ENCODE results near the gene EEFSEC.

Gene EEFSEC

DNA sequence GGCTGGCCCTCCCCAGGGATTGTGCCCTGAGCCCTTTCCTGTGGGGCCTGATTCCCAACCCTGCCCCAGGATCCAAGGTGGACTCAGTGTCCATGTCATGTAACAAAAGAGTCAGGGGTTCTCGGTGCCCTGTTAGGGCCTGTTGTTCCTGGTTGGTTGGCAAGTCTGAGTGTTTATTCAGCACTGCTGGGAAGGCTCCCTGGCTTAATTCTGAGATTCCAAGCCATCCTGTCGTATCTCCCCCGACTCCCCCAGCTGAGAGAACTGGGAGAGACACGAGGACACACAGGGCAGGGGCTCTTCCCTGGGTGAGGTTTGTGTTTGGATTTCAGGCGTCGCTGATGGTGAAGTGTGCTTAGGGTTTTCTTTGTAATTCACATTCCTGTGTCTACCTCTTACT is 78.3 kb downstream of the EEFSEC start:
- intact Hi-C loops (cut with DNase I) = no loop called here
- DNase-seq = peak in 2 of 42 donors; percentile 8 to 12

DNA sequence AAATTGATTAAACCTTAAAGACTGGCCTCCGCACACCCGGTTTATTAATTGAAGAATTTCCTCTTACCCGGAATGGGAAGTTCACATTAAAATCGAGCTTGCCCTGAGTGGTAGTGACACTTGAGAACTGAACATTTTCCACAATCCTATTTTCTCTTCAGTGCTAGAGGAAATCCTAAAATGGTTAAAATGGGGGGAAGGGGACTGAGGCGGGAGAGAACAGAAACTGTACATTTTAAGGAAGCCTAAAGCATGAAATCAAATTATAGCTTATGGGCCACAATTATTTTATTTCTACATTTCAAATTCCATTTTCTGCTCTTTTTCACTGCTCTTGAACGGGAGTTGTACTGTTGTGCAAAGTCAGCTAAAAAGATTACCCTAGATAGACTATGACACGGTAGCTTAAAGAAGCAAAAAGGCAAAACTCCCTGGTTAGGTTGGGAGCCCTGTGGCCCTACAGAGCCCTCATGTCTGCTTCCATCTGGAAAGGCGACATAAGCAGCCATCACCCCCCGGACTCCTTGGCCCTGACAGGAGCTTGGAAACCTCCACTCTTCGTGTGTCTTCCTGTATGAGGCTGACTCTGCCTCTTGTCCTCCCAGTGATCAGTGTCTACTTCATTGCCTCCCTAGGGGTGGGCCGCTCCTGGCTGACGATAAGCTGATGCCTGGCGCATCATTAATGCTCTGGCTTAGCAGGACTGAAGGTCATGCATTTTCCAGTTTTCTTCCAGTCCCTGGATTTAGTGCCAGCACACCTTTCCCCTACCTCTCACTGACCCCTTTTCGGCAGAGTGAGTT is 79.3 kb downstream of the EEFSEC start:
- intact Hi-C loops (cut with DNase I) = no loop called here
- no peak for DNase-seq

- no peak for DNase-seq
- intact Hi-C loops (cut with DNase I) = no loop called here
Observed at GRCh38 chr3:128235207-128235926, 82.1 kb downstream of the EEFSEC start.

DNA sequence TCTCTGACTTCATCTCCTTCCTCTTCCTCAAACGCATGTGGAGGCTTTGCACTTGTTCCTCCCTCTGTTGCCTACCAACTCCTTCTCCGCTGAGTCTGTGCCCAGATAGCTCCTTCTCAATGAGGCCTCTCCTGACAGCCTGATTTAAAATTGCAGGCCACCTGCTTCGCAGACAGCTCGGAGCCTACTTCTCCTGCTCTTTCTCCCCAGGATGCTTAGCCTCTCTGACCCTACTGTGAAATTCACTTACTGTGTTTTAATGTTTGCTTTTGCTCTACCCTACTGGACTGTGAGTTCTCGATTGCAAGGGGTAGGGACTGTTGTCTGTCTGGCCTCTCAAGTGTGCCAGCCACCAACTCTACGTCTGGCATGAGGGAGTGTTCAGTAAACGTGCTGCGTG is 83.4 kb downstream of the EEFSEC start:
- DNase-seq = no peak
- intact Hi-C loops (cut with DNase I) = no loop called here

GRCh38 chr3:128237348-128238183 is 84.3 kb downstream of the EEFSEC start:
- no peak for DNase-seq
- intact Hi-C loops (cut with DNase I) = no loop called here

GRCh38 chr3:128238184-128238489 is 84.9 kb downstream of the EEFSEC start:
- DNase-seq = no peak
- intact Hi-C loops (cut with DNase I) = no loop called here

GRCh38 chr3:128239304-128239703 is 86.0 kb downstream of the EEFSEC start:
- DNase-seq = no peak
- intact Hi-C loops (cut with DNase I) = no loop called here

DNA sequence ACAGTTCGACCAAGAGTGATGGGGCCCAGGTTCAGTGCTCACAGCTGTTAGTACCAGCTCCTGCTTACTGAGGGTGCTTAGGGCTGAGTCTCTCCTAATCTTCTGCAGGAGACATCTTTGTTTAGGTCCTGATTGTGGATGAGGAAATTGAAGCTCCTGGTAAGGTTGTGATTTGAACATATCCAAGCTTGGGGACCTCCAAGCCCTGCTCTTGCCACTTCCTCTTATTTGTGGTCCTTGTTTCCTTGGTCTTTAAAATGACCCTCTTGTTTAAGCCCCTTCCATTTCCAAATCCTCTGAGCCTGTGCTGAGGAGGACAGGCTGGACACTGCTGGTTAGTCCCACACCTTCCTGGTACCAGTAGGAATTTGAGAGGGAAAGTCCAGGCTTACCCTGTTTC is 87.0 kb downstream of the EEFSEC start:
- intact Hi-C loops (cut with DNase I) = no loop called here
- no peak for DNase-seq

DNA sequence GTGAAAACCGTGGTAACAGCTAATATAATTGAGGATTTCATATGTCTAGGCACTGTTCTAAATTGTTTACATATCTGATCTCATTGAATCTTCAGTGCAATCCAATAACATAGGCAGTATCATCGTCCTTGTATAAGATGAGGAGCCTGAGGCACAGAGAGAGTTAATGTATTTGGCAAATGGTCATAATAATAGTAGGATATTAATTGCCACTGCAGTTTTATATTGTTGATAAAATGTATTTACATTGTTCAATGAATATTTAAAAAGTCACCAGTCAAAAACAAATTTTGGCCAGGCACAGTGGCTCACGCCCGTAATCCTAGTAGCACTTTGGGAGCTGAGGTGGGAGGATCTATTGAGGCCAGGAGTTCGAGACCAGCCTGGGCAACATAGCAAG is 88.5 kb downstream of the EEFSEC start:
- intact Hi-C loops (cut with DNase I) = no loop called here
- no peak for DNase-seq

GRCh38 chr3:128242818-128243601 is 89.7 kb downstream of the EEFSEC start:
- intact Hi-C loops (cut with DNase I) = no loop called here
- no peak for DNase-seq

GRCh38 chr3:128243602-128244504 is 90.6 kb downstream of the EEFSEC start:
- intact Hi-C loops (cut with DNase I) = no loop called here
- DNase-seq = peak in 1 of 42 donors; percentile 22

GRCh38 chr3:128245460-128245859 is 92.2 kb downstream of the EEFSEC start:
- DNase-seq = peak in 1 of 42 donors; percentile 10
- intact Hi-C loops (cut with DNase I) = no loop called here

DNA sequence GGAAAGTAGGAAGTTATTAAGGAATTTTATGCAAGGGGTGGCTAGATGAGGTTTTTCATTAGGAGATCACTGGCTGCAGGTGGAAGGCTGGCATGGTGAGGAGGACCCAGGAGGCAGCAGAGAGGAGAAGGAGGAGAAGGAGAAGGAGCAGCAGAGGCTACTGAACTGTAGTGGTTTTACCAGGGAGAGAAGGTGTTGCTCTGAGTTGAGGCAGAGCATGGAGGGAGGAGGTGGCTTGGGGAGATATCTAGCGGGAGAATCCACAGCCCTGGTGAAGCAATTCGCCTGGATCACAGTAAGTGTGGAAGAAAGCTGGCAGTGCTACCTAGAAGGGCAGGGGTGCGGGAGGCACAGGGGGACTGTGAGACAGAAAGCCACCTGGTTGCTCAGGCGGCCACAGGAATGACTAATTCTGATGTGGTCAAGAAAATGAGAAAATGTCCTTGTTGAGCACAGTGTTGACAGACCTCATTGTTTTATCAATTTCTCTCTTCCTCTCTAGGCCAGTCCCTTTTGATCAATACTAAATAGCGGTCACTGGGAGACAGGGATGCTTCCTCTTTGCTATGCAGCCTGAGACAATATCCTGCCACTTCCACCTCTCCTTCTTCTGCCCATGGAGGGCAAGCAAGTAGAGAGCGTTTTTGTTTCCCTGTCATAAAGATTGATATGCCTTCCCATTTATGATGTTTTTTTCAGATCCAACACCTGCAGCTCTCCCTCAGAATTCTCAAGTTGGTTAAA is 94.6 kb downstream of the EEFSEC start:
- no peak for DNase-seq
- intact Hi-C loops (cut with DNase I) = no loop called here

- no peak for DNase-seq
- intact Hi-C loops (cut with DNase I) = no loop called here
Observed at GRCh38 chr3:128252083-128252482, 98.8 kb downstream of the EEFSEC start.

- DNase-seq = no peak
- intact Hi-C loops (cut with DNase I) = no loop called here
Observed at GRCh38 chr3:128253150-128253549, 99.9 kb downstream of the EEFSEC start.

DNA sequence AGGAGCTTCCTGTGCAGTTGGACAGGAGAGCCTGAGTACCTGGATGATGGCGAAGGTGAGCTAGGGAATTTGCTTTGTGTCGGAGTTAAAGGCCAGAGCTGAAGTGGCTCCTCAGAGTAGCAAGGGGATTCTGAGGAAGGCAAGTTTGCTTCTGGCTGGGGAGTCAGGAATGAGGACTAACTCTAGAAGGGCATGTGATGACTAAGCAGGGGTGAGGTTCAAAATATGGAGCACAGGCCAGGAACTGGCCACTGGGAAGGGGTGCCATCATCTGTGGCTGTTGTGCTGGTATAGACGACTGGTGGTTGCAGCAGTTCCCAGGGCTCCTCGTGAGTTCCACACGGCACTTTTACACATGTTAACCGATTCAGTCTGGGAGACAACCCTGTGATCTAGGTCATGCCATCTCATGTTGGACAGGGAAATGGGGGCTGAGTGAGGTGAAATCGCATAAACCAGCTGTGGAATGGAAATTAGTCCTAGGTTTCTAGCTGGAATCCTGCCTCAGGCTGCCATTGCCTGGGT is 100.8 kb downstream of the EEFSEC start:
- intact Hi-C loops (cut with DNase I) = no loop called here
- no peak for DNase-seq

GRCh38 chr3:128254967-128255366 is 101.7 kb downstream of the EEFSEC start:
- intact Hi-C loops (cut with DNase I) = no loop called here
- DNase-seq = no peak

All from head of caudate nucleus (tissue), 42 donors.